K562 (cell line): ENCODE results near the gene DIP2C. TPM values are rescaled to one million over a fixed set of nuclear protein-coding genes. Genes with fewer than 3 reads are reported as not detected.

Source experiments
- ATAC-seq: fragments of 200-7000 bp; cut with Tn5 transposase; 3 replicates; pipeline ENCODE4 v1.9.1; 2020; ENCODE audit warnings: moderate library complexity
- BruUV-seq: library from RNA; stranded (reverse); fragments of 400-500 nt; replicated peaks from 2 replicates; lab custom pipeline; 2021; lab: Mats Ljungman, UMichigan
- CTCF ChIA-PET: fragments of 300-600 bp; formaldehyde crosslinking; extraction: SDS; loops from one replicate; lab custom pipeline; 2021; ENCODE audit warnings: low intra/inter-chr PET ratio; lab: Yijun Ruan, JAX
- POLR2A ChIA-PET: fragments of 300-600, 350-650 bp; sonication (Branson Sonifier 250); formaldehyde crosslinking; extraction: SDS; loops from one replicate; lab custom pipeline; 2021; ENCODE audit warnings: antibody characterized with exemption, inconsistent platforms; lab: Yijun Ruan, JAX
- DNase-seq, 4 experiments: peaks; one replicate each; pipeline versions ENCODE4 v3.0.0 to v3.0.0-alpha.2; 2011 to 2018; ENCODE audit warnings: low spot score in 3 of 4, mixed read lengths in 3 of 4; ENCODE audit errors: extremely low read depth in 1 of 4
- FAIRE-seq: peaks from 2 replicates; lab custom pipeline; 2011; peaks lifted over from hg19 to GRCh38; lab: Jason Lieb, UNC
- H2AFZ ChIP-seq: 2 replicates; pipeline ENCODE4 v1.6.0; 2011; ENCODE audit warnings: low read depth, low read length, control low read depth, inconsistent platforms
- H3K27ac ChIP-seq: fragments of 200-600 bp; 3 replicates; pipeline ENCODE4 v1.8.0; 2011; ENCODE audit warnings: low read depth, mild to moderate bottlenecking, control low read depth, inconsistent platforms, low read length, moderate library complexity, mixed read lengths; ENCODE audit errors: extremely low read depth
- H3K27me3 ChIP-seq, 2 experiments: fragments of 300-600 bp in 1 of 2; 2 replicates in 1 of 2; 3 replicates in 1 of 2; pipeline versions ENCODE4 v1.6.0 to v1.8.0; 2011; ENCODE audit warnings: inconsistent platforms in 2 of 2, low read length in 2 of 2, mild to moderate bottlenecking in 1 of 2, mixed read lengths in 1 of 2, moderate library complexity in 1 of 2; ENCODE audit not compliant: control insufficient read depth in 2 of 2, insufficient read depth in 2 of 2
- H3K36me3 ChIP-seq: fragments of 300-600 bp; 3 replicates; pipeline ENCODE4 v1.8.0; 2011; ENCODE audit warnings: mild to moderate bottlenecking, low read length, inconsistent platforms; ENCODE audit not compliant: control insufficient read depth, insufficient read depth
- H3K4me1 ChIP-seq, 2 experiments: fragments of 200-600 bp in 1 of 2; replicated peaks in 1 of 2; 2 replicates in 1 of 2; 3 replicates in 1 of 2; pipeline versions ENCODE4 v1.5.1 to v1.8.0; 2011; ENCODE audit warnings: inconsistent platforms in 2 of 2, low read length in 2 of 2, mild to moderate bottlenecking in 1 of 2, mixed read lengths in 1 of 2, moderate library complexity in 1 of 2; ENCODE audit not compliant: control insufficient read depth in 2 of 2, insufficient read depth in 2 of 2
- H3K4me2 ChIP-seq: 2 replicates; pipeline ENCODE4 v1.6.1; 2011; ENCODE audit warnings: low read length, control low read depth, inconsistent platforms, mixed read lengths; ENCODE audit not compliant: insufficient read depth
- H3K4me3 ChIP-seq: fragments of 200-600 bp; sonication (generic), shearing (Covaris generic); 2 replicates; pipeline ENCODE4 v1.5.1; 2016; ENCODE audit warnings: control low read depth, inconsistent platforms
- H3K79me2 ChIP-seq: fragments of 200-600 bp; 3 replicates; pipeline ENCODE4 v1.8.0; 2011; ENCODE audit warnings: low read length, inconsistent platforms; ENCODE audit not compliant: control insufficient read depth, insufficient read depth
- H3K9ac ChIP-seq, 2 experiments: 2 replicates each; pipeline versions ENCODE4 v1.6.0 to v1.6.1; 2011; ENCODE audit warnings: low read depth in 2 of 2, low read length in 2 of 2, control low read depth in 1 of 2, inconsistent platforms in 1 of 2, mild to moderate bottlenecking in 1 of 2, mixed read lengths in 1 of 2; ENCODE audit not compliant: insufficient read depth in 1 of 2
- H3K9me1 ChIP-seq: one replicate; pipeline ENCODE4 v1.6.0; 2011; ENCODE audit warnings: inconsistent platforms, mild to moderate bottlenecking, low read length, moderate library complexity; ENCODE audit not compliant: control insufficient read depth, insufficient read depth
- H3K9me3 ChIP-seq: replicated peaks from 2 replicates; pipeline ENCODE4 v1.5.1; 2011; ENCODE audit warnings: low read depth, low read length, inconsistent platforms; ENCODE audit not compliant: control insufficient read depth, insufficient read depth
- H4K20me1 ChIP-seq: replicated peaks from 2 replicates; pipeline ENCODE4 v1.6.1; 2011; ENCODE audit warnings: low read length, inconsistent platforms, mixed read lengths; ENCODE audit not compliant: control insufficient read depth, insufficient read depth
- LCOR ChIP-seq: sonication (generic); formaldehyde crosslinking; IDR thresholded peaks from 2 replicates; pipeline ENCODE4 v1.8.0; 2022; ENCODE audit warnings: mild to moderate bottlenecking, missing genetic modification reagents
- NCOA2 ChIP-seq, 2 experiments: fragments of 450-650 bp; IDR thresholded peaks; 2 replicates each; pipeline ENCODE4 v1.6.1; 2018; ENCODE audit warnings: mild to moderate bottlenecking in 2 of 2, moderate library complexity in 1 of 2; ENCODE audit not compliant: partially characterized antibody in 2 of 2
- ZNF146 ChIP-seq: IDR thresholded peaks from one replicate; pipeline ENCODE4 v1.6.1; 2018; ENCODE audit warnings: missing compliant biosample characterization; ENCODE audit not compliant: unreplicated experiment
- WGBS: fragments of 100-300 bp; shearing (Covaris generic); methylation state at CpG from one replicate; pipeline ENCODE4 v1.1.6; 2016; ENCODE audit warnings: low coverage, mixed read lengths; ENCODE audit not compliant: insufficient coverage; ENCODE audit errors: missing lambda C conversion rate; 5-methylcytosine and 5-hydroxymethylcytosine counted together
- in situ Hi-C: fragments of 300-500 bp; cut with MboI; formaldehyde crosslinking; loops from 4 replicates; pipeline ENCODE4 v1.15.0; 2018; ENCODE audit warnings: inconsistent platforms, mixed read lengths
- intact Hi-C: fragments of 100-400 bp; cut with micrococcal nuclease; formaldehyde crosslinking; loops from 2 replicates; pipeline ENCODE4 v1.14.2; 2022
- polyA plus RNA-seq, 8 experiments: library from polyadenylated mRNA; depleted of rRNA in 4 of 8; stranded (reverse) in 5 of 8; unstranded in 3 of 8; fragments of >200 nt; fragmentation: Nextera tagmentation in 2 of 8; fragmentation: Illumina TruSeq in 1 of 8; extraction: Ambion mirVana in 2 of 8; extraction: Trizol in 1 of 8; gene quantifications; 2 replicates each; pipeline versions ENCODE4 v1.2.1 to v1.2.3, GENCODE V29; 2011 to 2014; ENCODE audit warnings: inconsistent platforms in 1 of 8, missing spikeins in 1 of 8
- total RNA-seq, 7 experiments: library from RNA; depleted of rRNA in 6 of 7; stranded (reverse); fragments of >200 nt in 6 of 7; fragmentation: Illumina TruSeq in 2 of 7; extraction: Trizol in 2 of 7; gene quantifications; 2 replicates each; pipeline versions ENCODE4 v1.2.1 to v1.2.3, GENCODE V29; 2011 to 2021; ENCODE audit warnings: low replicate concordance in 1 of 7
- TF ChIP-seq, protein P1 (sequence below): fragments of 450-650 bp; conservative IDR thresholded peaks from 2 replicates; pipeline ENCODE4 v1.6.1; 2016; ENCODE audit warnings: missing genetic modification characterization, low read depth, mild to moderate bottlenecking, control low read depth, missing compliant biosample characterization

Gene DIP2C
- total and polyA plus RNA-seq, 9 of the 15 experiments (the other 6 are each of a cell fraction or from before 2014, with no cell fraction given): 0.01 TPM; not detected in 8

DNA sequence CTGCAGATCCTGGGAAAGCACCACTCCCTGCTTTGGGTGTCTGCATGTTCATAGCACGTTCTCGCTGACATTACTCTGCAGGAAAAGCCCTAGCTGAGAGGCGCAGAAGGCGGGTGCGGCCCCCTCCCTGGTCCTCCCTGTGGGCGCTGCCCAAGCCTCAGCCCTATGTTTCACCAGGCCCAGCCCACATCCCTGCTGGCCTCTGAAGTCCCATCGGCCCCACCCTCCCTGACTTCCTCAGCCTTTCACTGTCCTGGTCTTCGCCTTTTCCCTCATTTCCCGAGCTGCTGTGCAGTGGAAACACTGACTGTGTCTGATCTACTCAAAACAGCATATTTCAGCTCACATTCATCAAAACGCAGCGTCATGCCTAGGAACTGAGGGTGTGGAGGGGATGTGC is 36.3 kb upstream of the DIP2C start (continued):
- TF ChIP-seq, protein P1, sequence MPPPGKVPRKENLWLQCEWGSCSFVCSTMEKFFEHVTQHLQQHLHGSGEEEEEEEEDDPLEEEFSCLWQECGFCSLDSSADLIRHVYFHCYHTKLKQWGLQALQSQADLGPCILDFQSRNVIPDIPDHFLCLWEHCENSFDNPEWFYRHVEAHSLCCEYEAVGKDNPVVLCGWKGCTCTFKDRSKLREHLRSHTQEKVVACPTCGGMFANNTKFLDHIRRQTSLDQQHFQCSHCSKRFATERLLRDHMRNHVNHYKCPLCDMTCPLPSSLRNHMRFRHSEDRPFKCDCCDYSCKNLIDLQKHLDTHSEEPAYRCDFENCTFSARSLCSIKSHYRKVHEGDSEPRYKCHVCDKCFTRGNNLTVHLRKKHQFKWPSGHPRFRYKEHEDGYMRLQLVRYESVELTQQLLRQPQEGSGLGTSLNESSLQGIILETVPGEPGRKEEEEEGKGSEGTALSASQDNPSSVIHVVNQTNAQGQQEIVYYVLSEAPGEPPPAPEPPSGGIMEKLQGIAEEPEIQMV (tag): no peak
- TF ChIP-seq ZNF146 (CRISPR knock-in tag) (no peak), LCOR (no peak)

DNA sequence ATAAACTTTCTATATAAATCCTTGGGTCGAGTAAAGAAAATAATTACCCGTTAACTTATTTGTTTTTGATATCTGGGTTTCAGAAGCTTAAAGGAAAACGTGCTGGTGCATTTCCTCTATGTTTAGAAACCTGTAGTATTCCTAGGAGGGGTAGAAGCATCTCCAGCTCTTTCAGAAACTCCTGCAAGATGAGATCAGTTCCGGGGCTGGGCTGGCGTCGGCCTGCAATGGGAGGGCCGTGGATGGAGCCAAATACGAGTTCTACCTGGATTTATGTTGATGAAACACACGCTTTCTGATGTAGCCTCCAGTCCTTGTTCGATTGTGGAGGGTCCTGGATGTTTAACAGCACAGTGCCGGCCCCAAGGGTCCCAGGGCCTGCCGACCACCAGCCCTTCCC is 35.8 kb upstream of the DIP2C start:
- Histone ChIP-seq H3K9ac (no peak overlapping the region), H3K27me3 (peaks cover 16 to 60% of the 10 kb centered on the region in 2 experiments), H4K20me1 (0 out of 2 replicates have a peak, but pooled peaks cover 8% of the 10 kb centered on the region), H3K27ac (no peak overlapping the region), H3K9me3 (no peaks in the 10 kb centered on the region), H3K4me1 (peaks cover 0 to 3% of the 10 kb centered on the region in 2 experiments; a peak in 1 of 5 replicates), H2AFZ (no peak overlapping the region), H3K9me1 (no peaks in the 10 kb centered on the region), H3K36me3 (no peaks in the 10 kb centered on the region), H3K79me2 (no peaks in the 10 kb centered on the region), H3K4me3 (no peak overlapping the region), H3K4me2 (no peak overlapping the region)
- no TSS peak for BruUV-seq
- ATAC-seq: peak; percentile 22; the same call in 1 of the 3 replicates
- POLR2A ChIA-PET: no interaction called here
- in situ Hi-C loops: no loop called here
- intact Hi-C loops: no loop called here
- CTCF ChIA-PET: interaction anchor here (0.7 kb wide), 1 partner anchor 63 kb away, joined by 3 read pairs; no protein-coding TSS in a partner anchor
- TF ChIP-seq NCOA2 (IDR thresholded peaks at IDR 0.05; ENCODE audit: partially characterized antibody in 2 of 2): no peak
- 2% methylated on average over 11 of the region's 12 CpGs for WGBS
- no peak for FAIRE-seq
- DNase-seq: no peak
